ENCODE results near the gene POLG2.

Gene POLG2

DNA sequence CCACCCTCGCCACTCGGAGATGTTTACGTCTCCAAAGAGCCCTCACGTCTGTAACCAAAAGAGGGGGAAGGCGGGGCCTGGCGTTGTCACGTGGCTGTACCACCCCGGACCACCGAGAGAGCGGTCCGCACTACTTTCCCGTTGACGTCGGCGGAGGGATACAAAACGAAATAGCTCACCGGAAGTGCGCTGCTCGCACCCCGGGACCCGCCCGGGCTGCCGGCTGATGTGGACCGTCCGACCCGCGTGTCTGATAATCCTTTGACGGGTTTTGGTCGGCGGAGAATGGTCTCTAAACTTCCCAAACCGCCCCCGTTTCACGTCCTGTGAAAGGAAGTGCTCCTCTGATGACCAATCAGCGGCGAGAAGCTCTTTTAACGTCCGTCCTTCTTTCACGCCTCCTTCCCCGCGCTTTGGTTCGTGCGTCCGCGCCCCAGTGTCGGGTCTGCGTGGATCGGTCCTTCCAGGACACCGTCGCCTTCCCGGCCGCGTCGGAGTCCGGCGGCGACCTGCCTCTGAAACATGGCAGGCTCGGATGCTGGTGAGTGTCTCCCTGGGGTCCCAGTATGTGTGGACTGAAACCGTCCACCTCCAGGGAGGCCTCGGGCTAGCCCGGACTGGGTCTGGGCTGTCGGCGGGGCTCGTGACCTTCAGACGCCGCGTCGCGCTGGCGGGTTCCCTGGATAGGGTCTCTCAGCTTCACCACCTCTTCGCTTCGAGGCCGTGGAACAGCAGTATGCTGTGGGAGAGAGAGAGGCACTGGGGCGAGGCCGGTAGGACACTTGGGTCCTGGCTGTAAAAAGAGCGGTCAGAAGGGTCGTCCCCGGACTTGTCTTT is 9.9 kb upstream of the POLG2 start, which contains the start of gene CEP95:
CEP95 (plus strand) TSS at position 402 of the 837 bp plus-strand sequence; CDS start at position 523, 121 bp downstream.
- DNase-seq (ENCODE audit: low read depth): peak; percentile 91
- TF ChIP-seq, protein P1, sequence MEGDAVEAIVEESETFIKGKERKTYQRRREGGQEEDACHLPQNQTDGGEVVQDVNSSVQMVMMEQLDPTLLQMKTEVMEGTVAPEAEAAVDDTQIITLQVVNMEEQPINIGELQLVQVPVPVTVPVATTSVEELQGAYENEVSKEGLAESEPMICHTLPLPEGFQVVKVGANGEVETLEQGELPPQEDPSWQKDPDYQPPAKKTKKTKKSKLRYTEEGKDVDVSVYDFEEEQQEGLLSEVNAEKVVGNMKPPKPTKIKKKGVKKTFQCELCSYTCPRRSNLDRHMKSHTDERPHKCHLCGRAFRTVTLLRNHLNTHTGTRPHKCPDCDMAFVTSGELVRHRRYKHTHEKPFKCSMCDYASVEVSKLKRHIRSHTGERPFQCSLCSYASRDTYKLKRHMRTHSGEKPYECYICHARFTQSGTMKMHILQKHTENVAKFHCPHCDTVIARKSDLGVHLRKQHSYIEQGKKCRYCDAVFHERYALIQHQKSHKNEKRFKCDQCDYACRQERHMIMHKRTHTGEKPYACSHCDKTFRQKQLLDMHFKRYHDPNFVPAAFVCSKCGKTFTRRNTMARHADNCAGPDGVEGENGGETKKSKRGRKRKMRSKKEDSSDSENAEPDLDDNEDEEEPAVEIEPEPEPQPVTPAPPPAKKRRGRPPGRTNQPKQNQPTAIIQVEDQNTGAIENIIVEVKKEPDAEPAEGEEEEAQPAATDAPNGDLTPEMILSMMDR (IDR thresholded peaks at IDR 0.05; ENCODE audit: low read depth, low read length, missing control alignments): no peak
- H3K4me3 ChIP-seq (ENCODE audit: low read depth, low read length): peak within 1 kb of the TSS; percentile 74

DNA sequence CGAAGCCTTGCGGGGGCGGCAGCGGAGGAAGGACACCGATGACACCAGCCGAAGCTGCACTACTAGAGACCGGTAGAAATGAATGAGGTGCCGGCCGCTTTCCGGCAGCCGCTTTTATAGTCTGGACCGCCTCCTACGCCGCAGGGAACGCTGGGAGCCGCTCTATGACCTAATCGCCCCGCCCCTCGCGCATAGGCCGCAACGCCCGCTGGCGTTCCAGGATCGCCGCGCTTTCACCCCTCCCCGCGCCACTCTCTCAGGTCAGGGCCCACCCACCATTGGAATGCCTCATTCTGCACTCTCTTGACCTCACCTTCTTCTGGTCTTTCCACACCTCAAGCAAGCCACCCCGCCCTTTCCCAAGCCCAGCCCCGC is 9.3 kb upstream of the POLG2 start, which contains the start of gene DDX5:
DDX5 (minus strand) TSS at position 89 of the 375 bp plus-strand sequence. CDS start 170 bp downstream, outside the sequence.
- peak within 1 kb of the TSS; percentile 74 for H3K4me3 ChIP-seq (ENCODE audit: low read depth, low read length)
- TF ChIP-seq, protein P1 (IDR thresholded peaks at IDR 0.05; ENCODE audit: low read depth, low read length, missing control alignments): no peak
- peak; percentile 96 for DNase-seq (ENCODE audit: low read depth)

GRCh38 chr17:64505340-64506200 is 8.7 kb upstream of the POLG2 start:
- H3K4me3 ChIP-seq (ENCODE audit: low read depth, low read length): peak overlapping the region; percentile 74
- TF ChIP-seq, protein P1 (IDR thresholded peaks at IDR 0.05; ENCODE audit: low read depth, low read length, missing control alignments): no peak
- DNase-seq (ENCODE audit: low read depth): peak; percentile 50

DNA sequence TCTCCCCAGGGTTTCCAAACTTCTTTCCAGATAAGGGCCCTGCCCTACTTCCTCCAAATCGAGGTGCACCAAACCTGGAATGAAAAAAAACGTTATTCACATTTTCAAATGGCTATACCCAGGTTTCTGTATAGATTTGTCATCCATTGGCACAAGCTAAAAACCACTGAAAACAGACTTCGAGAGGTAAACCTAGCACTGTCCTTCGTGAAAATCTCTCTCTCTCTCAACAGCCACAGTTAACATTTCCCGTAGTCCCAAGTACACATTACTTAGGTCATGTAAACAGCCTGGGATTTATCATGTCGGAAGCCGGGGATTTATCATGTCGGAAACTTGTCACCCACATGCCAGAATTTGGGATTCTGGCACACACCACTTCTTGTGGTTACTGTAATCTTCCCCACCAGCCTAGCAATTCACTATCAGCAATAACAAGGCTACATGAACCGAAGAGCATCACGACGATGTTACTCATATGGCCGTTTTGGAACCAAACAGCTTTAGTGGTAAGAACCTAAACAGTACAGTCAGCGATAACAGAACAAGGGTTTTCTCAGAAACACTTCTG is 8.0 kb upstream of the POLG2 start:
- H3K4me3 ChIP-seq (ENCODE audit: low read depth, low read length): peak overlapping the region; percentile 74
- TF ChIP-seq, protein P1 (IDR thresholded peaks at IDR 0.05; ENCODE audit: low read depth, low read length, missing control alignments): no peak
- DNase-seq (ENCODE audit: low read depth): no peak

- TF ChIP-seq, protein P1 (IDR thresholded peaks at IDR 0.05; ENCODE audit: low read depth, low read length, missing control alignments): no peak
- peak overlapping the region; percentile 74 for H3K4me3 ChIP-seq (ENCODE audit: low read depth, low read length)
- no peak for DNase-seq (ENCODE audit: low read depth)
Observed at GRCh38 chr17:64503821-64504768, 7.2 kb upstream of the POLG2 start.

- DNase-seq (ENCODE audit: low read depth): no peak
- TF ChIP-seq, protein P1 (IDR thresholded peaks at IDR 0.05; ENCODE audit: low read depth, low read length, missing control alignments): no peak
- H3K4me3 ChIP-seq (ENCODE audit: low read depth, low read length): no peak overlapping the region
Observed at GRCh38 chr17:64503341-64503740, 6.5 kb upstream of the POLG2 start.
